Measurements from ENCODE around the gene LOXHD1.

- TF ChIP-seq CTCF (IDR thresholded peaks at IDR 0.05) (no peak), POLR2A (IDR thresholded peaks at IDR 0.05; ENCODE audit: low read depth) (no peak), EP300 (IDR thresholded peaks at IDR 0.05) (no peak), POLR2AphosphoS5 (IDR thresholded peaks at IDR 0.05) (no peak)
Measured at GRCh38 chr18:46461993-46462392, 195.0 kb downstream of the LOXHD1 start.
